ENCODE results near the gene DERL3. TPM values are rescaled to one million over a fixed set of nuclear protein-coding genes. Genes with fewer than 3 reads are reported as not detected.
A peak's percentile ranks its signal among the peaks of the same experiment; 100 is the strongest.

Gene DERL3
- total and polyA plus RNA-seq, 2 donors (not counting 1 experiment from before 2014, with no cell fraction given): 77.0 to 142 TPM

GRCh38 chr22:23856721-23857605, 18.2 kb upstream of the DERL3 start:
- peaks cover 15 to 25% of the 10 kb centered on the region in 2 donors for H3K4me1 ChIP-seq (ENCODE audit: control insufficient read depth in 2 of 2, insufficient read depth in 2 of 2, low read length in 2 of 2)
- intact Hi-C loops (cut with micrococcal nuclease): loop anchor here (5.0 kb wide), 3 partner anchors 35 to 140 kb away; partner anchors contain the start of gene MIF
- H2AFZ ChIP-seq (ENCODE audit: insufficient read depth, low read depth, low read length, poor library complexity, severe bottlenecking): peak overlapping the region; percentile 99
- ATAC-seq (ENCODE audit: low read depth): peak; percentile 35
- peak overlapping the region; percentile 99 for H3K27ac Mint-ChIP-seq
- H3K9ac ChIP-seq (ENCODE audit: low read length): peak overlapping the region; percentile 93
- H3K9me3 ChIP-seq (ENCODE audit: control extremely low read depth in 1 of 3, control insufficient read depth in 2 of 3, insufficient read depth in 1 of 3, low read length in 2 of 3): no peaks in the 10 kb centered on the region
- H3K36me3 ChIP-seq (replicated peaks in 1 of 2; ENCODE audit: control extremely low read depth in 1 of 2, control insufficient read depth in 1 of 2, extremely low read depth in 1 of 2, insufficient read depth in 2 of 2, low read length in 1 of 2): no peaks in the 10 kb centered on the region
- no peaks in the 10 kb centered on the region for H3K27me3 ChIP-seq (replicated peaks in 1 of 4; ENCODE audit: control extremely low read depth in 1 of 4, control insufficient read depth in 3 of 4, insufficient read depth in 4 of 4, low read length in 3 of 4)
- DNase-seq: peak; percentile 70
- H3K9me3 Mint-ChIP-seq (ENCODE audit: insufficient read depth): no peaks in the 10 kb centered on the region
- ChIA-PET CTCF (interaction anchor here (0.6 to 3.7 kb wide), 17 partner anchors 8 to 229 kb away, joined by 3 to 39 read pairs (median 5); partner anchors contain the start of genes CHCHD10, MIF, MMP11 and VPREB3), POLR2A (interaction anchor here (0.5 to 2.3 kb wide), 26 partner anchors 8 to 594 kb away, joined by 3 to 50 read pairs (median 6); partner anchors contain the start of genes CHCHD10, DERL3, MIF and MMP11)
- H3K79me2 ChIP-seq (ENCODE audit: control insufficient read depth, insufficient read depth, low read length): peaks cover 23% of the 10 kb centered on the region
- peak overlapping the region; percentile 46 to 94 (median 86) for H3K4me3 ChIP-seq (ENCODE audit: control extremely low read depth in 1 of 5, extremely low read depth in 1 of 5, insufficient read depth in 1 of 5, low read depth in 2 of 5, low read length in 4 of 5)
- peaks cover 23% of the 10 kb centered on the region for H3K4me1 Mint-ChIP-seq
- H4K20me1 ChIP-seq (ENCODE audit: control insufficient read depth, insufficient read depth, low read length, poor library complexity, severe bottlenecking): no peaks in the 10 kb centered on the region
- TF ChIP-seq CTCF (IDR thresholded peaks at IDR 0.05) (peak; percentile 11), EZH2 (IDR thresholded peaks at IDR 0.05; ENCODE audit: borderline replicate concordance, insufficient read depth, low read depth, low read length, poor library complexity, severe bottlenecking) (no peak)
- 1% methylated on average over 39 of the region's 58 CpGs for WGBS (ENCODE audit: insufficient coverage)
- peak overlapping the region; percentile 78 to 81 for H3K27ac ChIP-seq (ENCODE audit: low read length in 2 of 2)
- no peaks in the 10 kb centered on the region for H3K27me3 Mint-ChIP-seq
- peak overlapping the region; percentile 95 for H3K4me3 Mint-ChIP-seq
- peak overlapping the region; percentile 95 for H3K4me2 ChIP-seq (replicated peaks; ENCODE audit: low read depth, low read length, poor library complexity, severe bottlenecking)

Measured in B cell (primary cell).